ENCODE data around the gene SRGAP3. TPM values are rescaled to one million over a fixed set of nuclear protein-coding genes. Genes with fewer than 3 reads are reported as not detected.

Gene SRGAP3
- total and polyA plus RNA-seq, 7 donors, result 0.69 to 7.7 (median 5.8) TPM

DNA sequence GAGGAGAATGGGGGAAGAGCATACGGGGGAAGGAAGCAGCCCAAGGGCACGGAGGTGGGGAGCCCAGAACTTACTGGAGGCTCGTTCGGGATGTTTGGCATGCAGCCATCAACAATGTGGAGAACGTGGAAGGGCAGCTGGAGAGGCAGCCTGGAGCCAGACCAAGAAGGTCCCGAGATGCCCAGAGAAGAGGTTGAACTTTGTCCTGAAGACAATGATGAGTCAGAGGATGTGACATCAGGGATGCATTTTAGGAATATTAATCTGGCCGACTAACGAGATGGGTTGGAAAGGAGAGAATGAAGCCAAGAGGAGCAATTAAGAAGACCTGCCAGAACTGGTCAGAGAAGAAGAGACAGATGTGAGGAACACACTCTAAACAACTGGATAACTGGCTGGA lies 98.2 kb downstream of the SRGAP3 start:
- H3K4me1 ChIP-seq, result peaks cover 0 to 12% (median 0%) of the 10 kb centered on the region in 4 donors
- no peak for TF ChIP-seq POLR2A (IDR thresholded peaks at IDR 0.05)
- TF ChIP-seq POLR2AphosphoS5 (IDR thresholded peaks at IDR 0.05), result no peak
- TF ChIP-seq, protein P1, sequence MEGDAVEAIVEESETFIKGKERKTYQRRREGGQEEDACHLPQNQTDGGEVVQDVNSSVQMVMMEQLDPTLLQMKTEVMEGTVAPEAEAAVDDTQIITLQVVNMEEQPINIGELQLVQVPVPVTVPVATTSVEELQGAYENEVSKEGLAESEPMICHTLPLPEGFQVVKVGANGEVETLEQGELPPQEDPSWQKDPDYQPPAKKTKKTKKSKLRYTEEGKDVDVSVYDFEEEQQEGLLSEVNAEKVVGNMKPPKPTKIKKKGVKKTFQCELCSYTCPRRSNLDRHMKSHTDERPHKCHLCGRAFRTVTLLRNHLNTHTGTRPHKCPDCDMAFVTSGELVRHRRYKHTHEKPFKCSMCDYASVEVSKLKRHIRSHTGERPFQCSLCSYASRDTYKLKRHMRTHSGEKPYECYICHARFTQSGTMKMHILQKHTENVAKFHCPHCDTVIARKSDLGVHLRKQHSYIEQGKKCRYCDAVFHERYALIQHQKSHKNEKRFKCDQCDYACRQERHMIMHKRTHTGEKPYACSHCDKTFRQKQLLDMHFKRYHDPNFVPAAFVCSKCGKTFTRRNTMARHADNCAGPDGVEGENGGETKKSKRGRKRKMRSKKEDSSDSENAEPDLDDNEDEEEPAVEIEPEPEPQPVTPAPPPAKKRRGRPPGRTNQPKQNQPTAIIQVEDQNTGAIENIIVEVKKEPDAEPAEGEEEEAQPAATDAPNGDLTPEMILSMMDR (IDR thresholded peaks at IDR 0.05), result no peak
- no peak for TF ChIP-seq EP300 (IDR thresholded peaks at IDR 0.05)
- WGBS, 2 donors, result 89 to 90% methylated on average over 8 of the region's 8 CpGs
- no peak overlapping the region for H3K27ac ChIP-seq
- no peak overlapping the region for H3K4me3 ChIP-seq
- intact Hi-C loops (cut with DNase I), result no loop called here
- no peaks in the 10 kb centered on the region for H3K27me3 ChIP-seq
- H3K9me3 ChIP-seq, result peaks cover 0 to 6% (median 0%) of the 10 kb centered on the region in 4 donors
- no peak for DNase-seq
- H3K36me3 ChIP-seq, result no peaks in the 10 kb centered on the region

DNA sequence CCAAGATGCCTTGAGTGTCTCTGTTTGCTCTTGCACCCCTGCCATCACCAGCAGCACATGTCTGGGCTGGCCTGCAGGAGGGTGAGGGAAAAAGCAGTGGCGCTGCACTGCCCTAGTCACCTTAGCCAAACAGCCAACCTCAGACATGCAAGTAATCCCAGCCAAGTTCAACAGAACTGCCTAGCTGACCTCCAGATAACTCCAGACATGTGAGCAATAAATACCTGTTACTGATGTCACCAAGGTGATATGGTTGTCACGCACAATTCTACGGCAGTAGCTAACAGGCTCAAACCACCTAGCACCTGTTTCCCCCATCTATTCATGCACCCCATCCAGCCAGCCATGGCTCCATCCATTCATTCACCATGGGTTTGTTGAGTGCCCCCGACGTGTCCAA lies 99.9 kb downstream of the SRGAP3 start:
- 92% methylated on average over 5 of the region's 5 CpGs for WGBS, 2 donors
- Histone ChIP-seq H3K4me3 (no peak overlapping the region), H3K4me1 (peaks cover 0 to 11% (median 0%) of the 10 kb centered on the region in 4 donors), H3K36me3 (no peaks in the 10 kb centered on the region), H3K9me3 (peaks cover 0 to 6% (median 0%) of the 10 kb centered on the region in 4 donors), H3K27ac (no peak overlapping the region), H3K27me3 (no peaks in the 10 kb centered on the region)
- DNase-seq, result no peak
- intact Hi-C loops (cut with DNase I), result no loop called here
- TF ChIP-seq EP300 (IDR thresholded peaks at IDR 0.05), result no peak
- TF ChIP-seq, protein P1 (IDR thresholded peaks at IDR 0.05), result no peak
- TF ChIP-seq POLR2A (IDR thresholded peaks at IDR 0.05), result no peak
- no peak for TF ChIP-seq POLR2AphosphoS5 (IDR thresholded peaks at IDR 0.05)

DNA sequence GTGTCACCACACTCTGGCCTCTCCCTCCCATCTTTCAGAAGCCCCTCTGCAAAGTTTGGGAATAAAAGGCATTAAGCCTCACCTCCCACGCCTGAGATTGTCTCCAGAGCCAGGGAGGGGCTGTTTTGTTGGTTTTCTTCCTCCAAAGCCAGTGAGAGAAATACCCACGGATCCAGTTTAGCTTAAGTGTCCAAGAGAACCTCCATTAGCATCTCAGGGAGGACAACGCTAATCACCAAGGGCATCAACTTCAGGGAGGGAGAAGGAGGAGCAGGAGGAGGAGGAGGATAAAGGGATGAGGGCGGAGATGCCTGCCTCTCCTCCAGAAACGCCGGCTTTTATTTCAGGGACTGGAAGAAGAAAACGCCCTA lies 101.6 kb downstream of the SRGAP3 start:
- Histone ChIP-seq H3K36me3 (no peaks in the 10 kb centered on the region), H3K27ac (no peak overlapping the region), H3K4me1 (no peaks in the 10 kb centered on the region), H3K9me3 (peaks cover 0 to 6% (median 0%) of the 10 kb centered on the region in 4 donors), H3K4me3 (no peak overlapping the region), H3K27me3 (no peaks in the 10 kb centered on the region)
- 79 to 81% methylated on average over 7 of the region's 7 CpGs for WGBS, 2 donors
- TF ChIP-seq, protein P1 (IDR thresholded peaks at IDR 0.05), result no peak
- TF ChIP-seq EP300 (IDR thresholded peaks at IDR 0.05) (no peak), POLR2AphosphoS5 (IDR thresholded peaks at IDR 0.05) (no peak), POLR2A (IDR thresholded peaks at IDR 0.05) (no peak)
- intact Hi-C loops (cut with DNase I), result no loop called here
- no peak for DNase-seq

DNA sequence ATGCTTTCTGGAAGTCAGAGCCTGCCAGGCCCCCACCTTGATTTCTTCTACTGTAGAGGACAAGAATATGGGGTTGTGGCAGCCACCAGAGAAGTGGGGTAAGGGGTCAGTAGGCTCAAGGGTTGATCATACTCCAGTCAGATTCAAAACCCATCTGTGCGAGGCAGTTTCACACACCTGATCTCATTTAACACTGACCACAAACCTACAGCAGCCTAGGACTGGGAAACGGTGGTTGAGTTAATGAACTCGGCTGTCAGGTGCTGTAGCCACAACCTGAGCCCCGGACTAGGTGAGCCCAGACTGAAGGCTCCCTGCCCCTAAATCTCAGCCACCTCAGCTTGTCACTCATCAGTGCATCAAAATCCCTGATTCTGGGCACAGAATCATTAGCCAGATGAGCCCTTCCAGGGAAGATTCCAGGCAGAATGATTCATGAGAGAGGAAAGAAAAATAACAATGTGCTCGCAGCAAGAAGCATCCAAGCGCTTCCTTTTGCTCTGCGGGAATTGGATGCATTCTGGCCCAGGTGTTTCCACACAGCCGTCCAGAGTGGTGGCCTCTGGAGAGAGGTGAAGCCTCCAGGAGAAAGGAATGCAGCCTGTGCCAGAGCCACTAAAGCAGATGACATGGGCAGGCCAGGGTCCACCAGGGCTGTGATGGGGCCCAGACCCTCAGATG lies 102.1 kb downstream of the SRGAP3 start:
- no peak for DNase-seq

More for the DNA sequence above, 102.1 kb downstream of the SRGAP3 start:
- intact Hi-C loops (cut with DNase I), result no loop called here
- H3K36me3 ChIP-seq, result no peaks in the 10 kb centered on the region
- TF ChIP-seq, protein P1 (IDR thresholded peaks at IDR 0.05), result no peak
- TF ChIP-seq POLR2AphosphoS5 (IDR thresholded peaks at IDR 0.05) (no peak), EP300 (IDR thresholded peaks at IDR 0.05) (no peak), POLR2A (IDR thresholded peaks at IDR 0.05) (no peak)
- no peak overlapping the region for H3K4me3 ChIP-seq
- H3K27ac ChIP-seq, result no peak overlapping the region
- H3K27me3 ChIP-seq, result no peaks in the 10 kb centered on the region
- peaks cover 0 to 5% (median 1%) of the 10 kb centered on the region in 4 donors for H3K4me1 ChIP-seq
- WGBS, 2 donors, result 83 to 88% methylated on average over 8 of the region's 8 CpGs
- H3K9me3 ChIP-seq, result peaks cover 0 to 6% (median 0%) of the 10 kb centered on the region in 4 donors
